GM13976 (cell line): ENCODE data around the gene ARID1A.

Experiments used
- DNase-seq: peaks from one replicate; pipeline ENCODE4 v3.0.0; 2012; ENCODE audit warnings: low spot score
- CTCF ChIP-seq: IDR thresholded peaks from 2 replicates; pipeline ENCODE4 v1.5.1; 2012; ENCODE audit warnings: borderline replicate concordance, mild to moderate bottlenecking; ENCODE audit not compliant: insufficient read depth; ENCODE audit errors: extremely low read depth, missing control alignments, control extremely low read depth
- in situ Hi-C: fragments of 300-500 bp; cut with MboI; formaldehyde crosslinking; loops from one replicate; pipeline ENCODE4 v1.12.0; 2022; ENCODE audit warnings: low sequenced_read_pairs, mixed read lengths, inconsistent platforms; ENCODE audit not compliant: unreplicated experiment

ARID1A gene

GRCh38 chr1:26686795-26687194, 9.0 kb upstream of the ARID1A start:
- in situ Hi-C loops, result no loop called here
- DNase-seq, result no peak
- no peak for TF ChIP-seq CTCF

GRCh38 chr1:26689504-26689903, 6.3 kb upstream of the ARID1A start:
- TF ChIP-seq CTCF, result no peak
- in situ Hi-C loops, result no loop called here
- DNase-seq, result no peak

- DNase-seq, result no peak
- in situ Hi-C loops, result no loop called here
- TF ChIP-seq CTCF, result no peak
Measured at GRCh38 chr1:26690157-26690556, 5.7 kb upstream of the ARID1A start.

- in situ Hi-C loops, result no loop called here
Measured at GRCh38 chr1:26690576-26691031, 5.2 kb upstream of the ARID1A start.

GRCh38 chr1:26692211-26692792, 3.5 kb upstream of the ARID1A start:
- in situ Hi-C loops, result no loop called here
- TF ChIP-seq CTCF, result no peak
- DNase-seq, result peak; percentile 81

More at GRCh38 chr1:26690576-26691031, 5.2 kb upstream of the ARID1A start:
- DNase-seq, result no peak
- TF ChIP-seq CTCF, result no peak

- in situ Hi-C loops, result no loop called here
- DNase-seq, result peak; percentile 90
- no peak for TF ChIP-seq CTCF
Measured at GRCh38 chr1:26692793-26693490, 2.9 kb upstream of the ARID1A start.
